Testis (tissue), 3 donors: ENCODE data around the gene TMPRSS13. TPM values are rescaled to one million over a fixed set of nuclear protein-coding genes. Genes with fewer than 3 reads are reported as not detected.
"Not testable (repeated sequence)": the region's sequence is repeated elsewhere in the genome, so short reads cannot be mapped to it uniquely, and the experiment has no call there.

Source experiments
- DNase-seq: peaks from one replicate; pipeline ENCODE4 v3.0.0-alpha.2; 2019
- H3K27ac ChIP-seq, 2 donors: fragments of 200-600 bp; sonication (generic); one replicate each; pipeline ENCODE4 v1.5.1; 2019
- H3K27me3 ChIP-seq: fragments of 200-600 bp; sonication (generic); one replicate; pipeline ENCODE4 v1.5.1; 2019
- H3K36me3 ChIP-seq: fragments of 200-600 bp; sonication (generic); one replicate; pipeline ENCODE4 v1.5.1; 2017; ENCODE audit warnings: low read depth; ENCODE audit errors: missing control alignments
- H3K4me1 ChIP-seq: fragments of 200-600 bp; sonication (generic); one replicate; pipeline ENCODE4 v1.5.1; 2019
- H3K4me3 ChIP-seq, 2 donors: fragments of 200-600 bp; sonication (generic); one replicate each; pipeline ENCODE4 v1.5.1; 2017 to 2019
- H3K9me3 ChIP-seq: fragments of 200-600 bp; sonication (generic); one replicate; pipeline ENCODE4 v1.5.1; 2017
- POLR2A ChIP-seq: fragments of 450-650 bp; IDR thresholded peaks from one replicate; pipeline ENCODE4 v1.6.1; 2017; ENCODE audit warnings: antibody characterized with exemption, mild to moderate bottlenecking, moderate library complexity
- WGBS, 2 donors: methylation state at CpG; one replicate each; pipeline ENCODE4 v1.1.5; 2018; 5-methylcytosine and 5-hydroxymethylcytosine counted together
- intact Hi-C: fragments of 100-400 bp; cut with DNase I; formaldehyde crosslinking; loops from one replicate; pipeline ENCODE4 v1.15.1; 2023; ENCODE audit warnings: low total_unique reads
- polyA plus RNA-seq: library from polyadenylated mRNA; stranded (reverse); fragments of 350-450 nt; fragmentation: Illumina TruSeq; extraction: RNeasy Lipid Tissue Mini Kit (QIAGEN cat#74804); gene quantifications from one replicate; pipeline ENCODE4 v1.2.3, GENCODE V29; 2014; ENCODE audit warnings: low read depth, low replicate concordance; ENCODE audit not compliant: insufficient read depth
- total RNA-seq, 2 donors: library from RNA; depleted of rRNA; stranded (reverse); fragments of >200 nt; gene quantifications; one replicate each; pipeline ENCODE4 v1.2.3, GENCODE V29; 2016
- TF ChIP-seq, protein P1 (sequence below), 3 experiments: fragments of 450-650 bp in 2 of 3; fragments of 200-600 bp in 1 of 3; sonication (generic) in 1 of 3; IDR thresholded peaks; one replicate each; pipeline ENCODE4 v1.5.1; 2016 to 2019; ENCODE audit warnings: antibody characterized with exemption in 3 of 3, mild to moderate bottlenecking in 2 of 3, moderate library complexity in 1 of 3

Gene TMPRSS13
- total and polyA plus RNA-seq, 3 donors from 2014 or later = 0.74 to 0.91 (median 0.87) TPM

DNA sequence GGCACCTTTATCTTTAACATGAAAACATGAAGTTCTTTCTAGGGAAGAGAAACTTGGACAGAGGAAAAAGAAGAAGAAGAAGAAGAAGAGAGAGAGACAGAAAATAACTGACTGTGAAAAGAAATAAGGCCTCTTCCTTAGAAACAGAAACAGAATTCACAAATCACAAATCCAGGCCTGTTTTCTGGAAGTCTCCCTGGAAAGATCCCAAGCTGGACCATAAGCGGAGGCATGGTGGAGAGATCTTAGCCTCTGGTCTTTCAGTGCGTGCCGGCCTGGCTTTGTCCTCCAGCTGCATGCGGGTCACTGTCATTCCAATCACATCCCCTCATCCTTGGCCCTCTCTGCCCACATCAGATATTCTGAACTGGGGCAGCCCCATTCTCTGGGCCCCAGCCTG, 59.6 kb downstream of the TMPRSS13 start:
- Histone ChIP-seq H3K4me1 (peaks cover 86% of the 10 kb centered on the region), H3K27me3 (no peaks in the 10 kb centered on the region), H3K4me3 (no peak overlapping the region), H3K36me3 (no peaks in the 10 kb centered on the region), H3K27ac (peak overlapping the region; percentile 68 to 85), H3K9me3 (no peaks in the 10 kb centered on the region)
- intact Hi-C loops = no loop called here
- TF ChIP-seq, protein P1, sequence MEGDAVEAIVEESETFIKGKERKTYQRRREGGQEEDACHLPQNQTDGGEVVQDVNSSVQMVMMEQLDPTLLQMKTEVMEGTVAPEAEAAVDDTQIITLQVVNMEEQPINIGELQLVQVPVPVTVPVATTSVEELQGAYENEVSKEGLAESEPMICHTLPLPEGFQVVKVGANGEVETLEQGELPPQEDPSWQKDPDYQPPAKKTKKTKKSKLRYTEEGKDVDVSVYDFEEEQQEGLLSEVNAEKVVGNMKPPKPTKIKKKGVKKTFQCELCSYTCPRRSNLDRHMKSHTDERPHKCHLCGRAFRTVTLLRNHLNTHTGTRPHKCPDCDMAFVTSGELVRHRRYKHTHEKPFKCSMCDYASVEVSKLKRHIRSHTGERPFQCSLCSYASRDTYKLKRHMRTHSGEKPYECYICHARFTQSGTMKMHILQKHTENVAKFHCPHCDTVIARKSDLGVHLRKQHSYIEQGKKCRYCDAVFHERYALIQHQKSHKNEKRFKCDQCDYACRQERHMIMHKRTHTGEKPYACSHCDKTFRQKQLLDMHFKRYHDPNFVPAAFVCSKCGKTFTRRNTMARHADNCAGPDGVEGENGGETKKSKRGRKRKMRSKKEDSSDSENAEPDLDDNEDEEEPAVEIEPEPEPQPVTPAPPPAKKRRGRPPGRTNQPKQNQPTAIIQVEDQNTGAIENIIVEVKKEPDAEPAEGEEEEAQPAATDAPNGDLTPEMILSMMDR (IDR thresholded peaks at IDR 0.05) = no peak
- TF ChIP-seq POLR2A = no peak
- 31 to 38% methylated on average over 4 of the region's 4 CpGs for WGBS, 2 donors
- no peak for DNase-seq

GRCh38 chr11:117868815-117869561, 60.2 kb downstream of the TMPRSS13 start:
- no peak overlapping the region for H3K4me3 ChIP-seq
- no peaks in the 10 kb centered on the region for H3K9me3 ChIP-seq
- 53 to 58% methylated on average over 10 to 17 of the region's 17 CpGs for WGBS, 2 donors
- peaks cover 79% of the 10 kb centered on the region for H3K4me1 ChIP-seq
- H3K36me3 ChIP-seq = no peaks in the 10 kb centered on the region
- TF ChIP-seq, protein P1 (IDR thresholded peaks at IDR 0.05) = no peak
- no peak for TF ChIP-seq POLR2A
- intact Hi-C loops = no loop called here
- DNase-seq = no peak
- H3K27me3 ChIP-seq = no peaks in the 10 kb centered on the region
- H3K27ac ChIP-seq = peak overlapping the region; percentile 68 to 85

- Histone ChIP-seq H3K27ac (peak overlapping the region; percentile 68 to 85), H3K9me3 (no peaks in the 10 kb centered on the region), H3K27me3 (no peaks in the 10 kb centered on the region), H3K4me1 (peaks cover 72% of the 10 kb centered on the region), H3K4me3 (no peak overlapping the region), H3K36me3 (no peaks in the 10 kb centered on the region)
- TF ChIP-seq, protein P1 (IDR thresholded peaks at IDR 0.05) = no peak
- no peak for TF ChIP-seq POLR2A
- intact Hi-C loops = no loop called here
- DNase-seq = peak; percentile 81
- 59 to 65% methylated on average over 11 of the region's 11 CpGs for whole genome bisulfite sequencing, 2 donors
Observed at GRCh38 chr11:117868088-117868487, 61.1 kb downstream of the TMPRSS13 start.

- Histone ChIP-seq H3K27ac (peak overlapping the region; percentile 68 to 85), H3K4me1 (peaks cover 72% of the 10 kb centered on the region), H3K27me3 (no peaks in the 10 kb centered on the region), H3K9me3 (no peaks in the 10 kb centered on the region), H3K36me3 (no peaks in the 10 kb centered on the region), H3K4me3 (no peak overlapping the region)
- intact Hi-C loops = no loop called here
- TF ChIP-seq POLR2A = no peak
- TF ChIP-seq, protein P1 (IDR thresholded peaks at IDR 0.05) = no peak
- WGBS, 2 donors = 41 to 75% methylated on average over 4 to 5 of the region's 5 CpGs
- DNase-seq = no peak
Observed at GRCh38 chr11:117866526-117866925, 62.7 kb downstream of the TMPRSS13 start.

GRCh38 chr11:117865546-117865945, 63.7 kb downstream of the TMPRSS13 start:
- H3K9me3 ChIP-seq, intact Hi-C loops, H3K36me3 ChIP-seq, DNase-seq, H3K4me3 ChIP-seq, H3K27me3 ChIP-seq: not testable (repeated sequence)
- H3K27ac ChIP-seq = peak overlapping the region; percentile 13 to 68
- 93 to 94% methylated on average over 13 of the region's 13 CpGs for WGBS, 2 donors
- H3K4me1 ChIP-seq = peaks cover 72% of the 10 kb centered on the region
